ENCODE data around the gene LINGO3.

LINGO3 gene

DNA sequence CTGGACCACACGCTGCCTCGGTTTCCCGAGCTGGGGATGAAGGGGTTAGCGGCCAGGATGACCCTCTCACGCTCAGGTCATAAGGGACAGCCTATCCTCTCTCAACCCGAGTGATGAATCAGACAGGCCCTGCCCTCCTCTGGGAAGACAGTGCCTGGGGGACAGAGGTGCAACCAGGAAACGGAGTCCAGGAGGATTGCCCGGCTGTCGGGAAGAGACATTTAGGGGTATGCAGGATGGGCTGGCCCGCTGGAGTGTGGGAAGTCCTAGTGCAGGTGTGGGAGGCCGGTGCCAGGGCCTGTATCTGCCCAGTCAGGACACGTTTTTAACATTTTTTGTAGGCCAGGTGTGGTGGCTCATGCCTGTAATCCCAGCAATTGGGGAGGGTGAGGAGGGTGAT, 12.1 kb upstream of the LINGO3 start:
- DNase-seq (ENCODE audit: low spot score), result no peak
- TF ChIP-seq CTCF (IDR thresholded peaks at IDR 0.05; ENCODE audit: extremely low read depth, insufficient read depth, missing control alignments), result no peak
- in situ Hi-C loops (cut with MboI; ENCODE audit: low pct_unique_long_range_greater_than_20kb, low sequenced_read_pairs, unreplicated experiment), result no loop called here

- TF ChIP-seq CTCF (IDR thresholded peaks at IDR 0.05; ENCODE audit: extremely low read depth, insufficient read depth, missing control alignments), result no peak
- DNase-seq (ENCODE audit: low spot score), result no peak
- in situ Hi-C loops (cut with MboI; ENCODE audit: low pct_unique_long_range_greater_than_20kb, low sequenced_read_pairs, unreplicated experiment), result no loop called here
These were observed 11.6 kb upstream of the LINGO3 start for GRCh38 chr19:2319551-2319950.

- in situ Hi-C loops (cut with MboI; ENCODE audit: low pct_unique_long_range_greater_than_20kb, low sequenced_read_pairs, unreplicated experiment), result no loop called here
- no peak for DNase-seq (ENCODE audit: low spot score)
- no peak for TF ChIP-seq CTCF (IDR thresholded peaks at IDR 0.05; ENCODE audit: extremely low read depth, insufficient read depth, missing control alignments)
These were observed 11.0 kb upstream of the LINGO3 start for GRCh38 chr19:2318923-2319322.

- no peak for TF ChIP-seq CTCF (IDR thresholded peaks at IDR 0.05; ENCODE audit: extremely low read depth, insufficient read depth, missing control alignments)
- no peak for DNase-seq (ENCODE audit: low spot score)
- in situ Hi-C loops (cut with MboI; ENCODE audit: low pct_unique_long_range_greater_than_20kb, low sequenced_read_pairs, unreplicated experiment), result no loop called here
These were observed 9.8 kb upstream of the LINGO3 start for GRCh38 chr19:2317756-2318155.

DNA sequence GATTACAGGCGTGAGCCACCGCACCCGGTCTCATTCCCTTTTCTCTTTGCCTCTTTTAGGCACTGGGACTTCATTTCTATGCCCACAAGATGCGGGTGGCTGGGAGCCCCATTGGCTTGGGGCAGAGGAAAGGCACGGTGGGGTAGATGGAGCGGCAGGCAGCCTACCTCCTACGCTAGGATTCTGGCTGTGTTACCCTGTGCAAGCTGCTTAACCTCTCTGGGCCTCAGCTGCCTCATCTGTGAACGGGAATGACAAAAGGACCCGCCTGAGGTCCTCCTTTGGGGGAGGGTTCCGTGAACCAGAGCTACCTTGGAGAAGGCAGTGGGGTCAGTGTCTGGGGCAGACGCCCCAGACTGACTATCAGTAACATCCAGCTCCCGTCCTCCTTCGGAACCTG, 9.3 kb upstream of the LINGO3 start:
- in situ Hi-C loops (cut with MboI; ENCODE audit: low pct_unique_long_range_greater_than_20kb, low sequenced_read_pairs, unreplicated experiment), result no loop called here

DNA sequence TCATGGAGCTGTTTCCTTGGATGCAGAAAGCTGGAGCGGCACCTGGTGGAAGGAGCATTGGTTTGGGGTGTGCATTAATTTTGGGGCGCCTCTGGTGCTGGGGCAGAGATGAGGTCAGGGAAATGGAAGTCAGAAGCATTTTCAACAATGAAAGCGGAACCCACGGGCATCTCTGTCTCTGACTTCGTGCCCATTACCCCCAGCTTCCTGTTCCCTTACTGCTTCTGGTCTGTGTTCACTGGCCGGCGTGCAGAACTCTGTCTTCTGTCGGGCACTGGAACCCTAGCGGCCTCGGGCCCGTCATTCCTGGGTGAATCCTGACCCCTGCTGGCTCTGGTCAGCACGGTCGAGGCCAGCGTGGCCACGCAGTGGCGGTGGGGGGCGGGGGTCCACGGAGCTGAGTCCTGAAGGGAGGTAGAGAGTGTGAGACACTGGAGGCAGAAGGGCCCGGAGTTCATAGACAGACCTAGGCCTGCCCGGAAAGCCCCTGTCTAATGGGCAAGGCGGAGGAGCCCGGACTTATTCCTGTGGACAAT, 7.9 kb upstream of the LINGO3 start:
- DNase-seq (ENCODE audit: low spot score), result no peak
- TF ChIP-seq CTCF (IDR thresholded peaks at IDR 0.05; ENCODE audit: extremely low read depth, insufficient read depth, missing control alignments), result peak; percentile 62
- in situ Hi-C loops (cut with MboI; ENCODE audit: low pct_unique_long_range_greater_than_20kb, low sequenced_read_pairs, unreplicated experiment), result no loop called here

More for the DNA sequence above, 9.3 kb upstream of the LINGO3 start:
- no peak for TF ChIP-seq CTCF (IDR thresholded peaks at IDR 0.05; ENCODE audit: extremely low read depth, insufficient read depth, missing control alignments)
- no peak for DNase-seq (ENCODE audit: low spot score)
